Frontal cortex (tissue), 4 donors: ENCODE measurements around the gene ZNF578. TPM values are rescaled to one million over a fixed set of nuclear protein-coding genes. Genes with fewer than 3 reads are reported as not detected.
A peak's percentile ranks its signal among the peaks of the same experiment; 100 is the strongest.
"Not testable (repeated sequence)": the region's sequence is repeated elsewhere in the genome, so short reads cannot be mapped to it uniquely, and the experiment has no call there.

Source experiments
- DNase-seq, 2 donors: peaks; one replicate each; pipeline ENCODE4 v3.0.0; 2012; ENCODE audit warnings: low spot score in 2 of 2
- FAIRE-seq: peaks from 2 replicates; lab custom pipeline; 2012; peaks lifted over from hg19 to GRCh38; lab: Jason Lieb, UNC
- total RNA-seq: library from RNA; depleted of rRNA; stranded (reverse); fragments of >200 nt; gene quantifications from one replicate; pipeline ENCODE4 v1.2.3, GENCODE V29; 2014
- donor health status: control.
- donor health status: control.
- donor health status: control.

ZNF578 gene
- 36.3 TPM for total RNA-seq

GRCh38 chr19:52453324-52454094, at the start of gene ZNF578:
Gene ZNF578 (plus strand): TSS chr19:52453553. CDS start chr19:52501846, 48,293 bp downstream.
- peak; percentile 75 to 80 for DNase-seq
- FAIRE-seq: no peak

GRCh38 chr19:52410276-52410675, 43.1 kb upstream of the ZNF578 start:
- DNase-seq (no peak), FAIRE-seq (no peak)

DNA sequence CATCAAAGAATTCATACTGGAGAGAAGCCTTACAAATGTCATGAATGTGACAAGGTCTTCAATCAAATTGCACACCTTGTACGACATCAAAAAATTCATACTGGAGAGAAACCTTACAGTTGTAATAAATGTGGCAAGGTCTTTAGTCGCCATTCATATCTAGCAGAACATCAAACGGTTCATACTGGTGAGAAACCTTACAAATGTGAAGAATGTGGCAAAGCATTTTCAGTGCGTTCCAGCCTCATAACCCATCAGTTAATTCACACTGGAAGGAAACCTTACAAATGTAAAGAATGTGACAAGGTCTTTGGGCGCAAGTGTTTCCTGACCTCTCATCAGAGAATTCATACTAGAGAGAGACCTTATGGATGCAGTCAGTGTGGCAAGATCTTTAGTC, 37.6 kb upstream of the ZNF578 start:
- FAIRE-seq (no peak), DNase-seq (no peak)

DNA sequence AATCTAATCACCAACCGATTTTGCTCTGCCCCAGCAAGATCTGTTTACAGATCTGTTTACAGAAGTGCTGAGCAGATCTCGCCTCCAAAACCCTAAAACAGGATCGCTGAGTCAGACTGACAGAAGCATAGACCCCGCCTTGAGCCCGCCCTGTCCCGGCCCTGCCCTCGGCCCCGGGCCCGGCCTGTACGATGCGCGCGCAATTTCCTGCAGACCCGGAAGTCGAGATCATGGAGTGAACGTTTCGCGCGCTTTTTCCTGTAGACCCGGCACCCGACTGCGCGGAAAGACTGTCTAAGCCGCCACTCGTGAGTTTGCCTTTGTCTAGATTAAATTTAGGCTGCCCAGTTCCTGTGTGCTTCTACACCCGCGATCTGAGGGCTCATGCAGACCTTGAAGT, 24.4 kb upstream of the ZNF578 start, which contains the start of gene ZNF534:
TSS of gene ZNF534 (plus strand) at position 212 of the 400 bp plus-strand sequence. CDS start 2,327 bp downstream, outside the sequence.
- DNase-seq (no peak), FAIRE-seq (no peak)

DNA sequence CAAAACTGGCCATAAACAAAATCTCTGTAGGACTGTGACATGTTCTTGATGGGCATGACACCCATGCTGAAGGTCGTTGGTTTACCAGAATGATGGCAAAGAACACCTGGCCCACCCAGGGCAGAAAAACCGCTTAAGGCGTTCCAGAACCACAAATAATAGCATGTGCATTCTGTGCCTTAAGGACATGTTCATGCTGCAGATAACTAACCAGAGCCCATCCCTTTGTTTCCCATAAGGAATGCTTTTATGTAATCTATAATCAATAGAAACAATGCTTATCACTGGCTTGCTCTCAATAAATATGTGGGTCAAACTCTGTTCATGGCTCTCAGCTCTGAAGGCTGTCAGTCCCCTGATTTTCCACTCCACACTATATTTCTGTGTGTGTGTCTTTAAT, 11.2 kb upstream of the ZNF578 start:
- FAIRE-seq (no peak), DNase-seq (no peak)

GRCh38 chr19:52444506-52444905, 8.8 kb upstream of the ZNF578 start:
- FAIRE-seq (no peak), DNase-seq (no peak)

- DNase-seq: no peak
- FAIRE-seq: no peak
Observed at GRCh38 chr19:52451241-52451640, 2.1 kb upstream of the ZNF578 start.

GRCh38 chr19:52464798-52465470, 11.6 kb downstream of the ZNF578 start:
- DNase-seq (no peak), FAIRE-seq (no peak)

- DNase-seq (no peak), FAIRE-seq (no peak)
Observed at GRCh38 chr19:52473655-52474350, 20.4 kb downstream of the ZNF578 start.

DNA sequence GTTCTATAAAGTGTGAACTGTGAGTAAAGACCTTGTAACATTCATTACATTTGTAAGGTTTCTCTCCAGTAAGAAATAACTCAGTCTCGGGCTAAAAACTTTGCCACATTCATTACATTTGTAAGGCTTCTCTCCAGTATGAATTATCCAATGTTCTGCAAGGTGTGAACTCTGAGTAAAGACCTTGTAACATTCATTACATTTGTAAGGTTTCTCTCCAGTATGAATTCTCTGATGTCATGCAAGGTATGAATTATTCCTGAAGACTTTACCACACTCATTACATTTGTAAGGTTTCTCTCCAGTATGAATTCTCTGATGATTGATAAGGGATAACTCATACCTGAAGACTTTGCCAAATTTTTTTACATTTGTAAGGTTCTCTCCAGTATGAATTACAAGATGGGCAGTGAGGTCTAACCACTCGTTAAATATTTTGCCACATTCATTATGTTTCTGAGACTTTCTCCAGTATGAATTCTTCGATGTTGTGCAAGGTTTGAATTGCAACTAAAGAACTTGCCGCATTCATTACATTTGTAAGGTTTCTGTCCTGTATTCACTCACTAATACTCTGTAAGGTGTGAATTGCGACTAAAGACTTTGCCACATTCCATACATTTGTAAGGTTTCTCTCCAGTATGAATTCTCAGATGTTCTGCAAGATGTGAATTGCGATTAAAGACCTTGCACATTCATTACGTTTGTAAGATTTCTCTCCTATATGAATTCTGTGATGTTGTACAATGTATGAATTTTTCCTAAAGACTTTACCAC, 21.2 kb downstream of the ZNF578 start:
- FAIRE-seq: no peak
- DNase-seq: no peak

- not testable (repeated sequence) for FAIRE-seq, DNase-seq
Observed at GRCh38 chr19:52484111-52484743, 30.9 kb downstream of the ZNF578 start.

DNA sequence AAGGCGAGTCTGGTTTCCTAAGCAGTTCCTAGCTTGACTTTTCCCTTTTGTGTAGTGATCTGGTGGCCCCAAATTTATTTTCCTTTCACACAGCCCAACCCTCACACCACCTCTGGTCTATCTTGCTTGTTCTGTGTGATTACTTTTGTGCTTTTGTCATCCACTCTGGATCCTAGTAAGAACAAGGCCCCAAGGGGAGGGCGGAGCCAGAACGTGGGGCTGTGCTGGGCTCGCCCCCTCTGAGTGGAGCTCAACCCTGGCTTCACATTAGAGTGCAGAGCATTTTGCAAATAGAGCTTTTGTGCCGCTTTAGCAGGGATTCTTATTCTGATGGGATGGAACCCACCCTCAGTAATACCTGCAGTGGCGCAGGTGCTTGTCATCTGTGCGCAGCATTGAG, 31.7 kb downstream of the ZNF578 start:
- DNase-seq, FAIRE-seq: not testable (repeated sequence)

DNA sequence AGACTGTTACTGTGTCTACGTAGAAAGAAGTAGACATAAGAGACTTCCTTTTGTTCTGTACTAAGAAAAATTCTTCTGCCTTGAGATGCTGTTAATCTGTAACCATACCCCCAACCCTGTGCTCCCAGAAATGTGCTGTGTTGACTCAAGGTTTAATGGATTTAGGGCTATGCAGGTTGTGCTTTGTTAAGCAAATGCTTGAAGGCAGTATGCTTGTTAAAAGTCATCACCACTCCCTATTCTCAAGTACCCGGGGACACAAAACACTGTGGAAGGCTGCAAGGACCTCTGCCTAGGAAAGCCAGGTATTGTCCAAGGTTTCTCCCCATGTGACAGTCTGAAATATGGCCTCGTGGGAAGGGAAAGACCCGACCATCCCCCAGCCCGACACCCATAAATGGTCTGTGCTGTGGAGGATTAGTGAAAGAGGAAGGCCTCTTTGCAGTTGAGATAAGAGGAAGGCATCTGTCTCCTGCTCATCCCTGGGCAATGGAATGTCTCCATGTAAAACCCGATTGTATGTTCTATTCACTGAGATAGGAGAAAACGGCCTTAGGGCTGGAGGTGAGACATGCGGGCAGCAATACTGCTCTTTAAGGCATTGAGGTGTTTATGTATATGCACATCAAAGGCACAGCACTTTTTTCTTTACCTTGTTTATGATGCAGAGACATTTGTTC, 32.3 kb downstream of the ZNF578 start:
- DNase-seq, FAIRE-seq: not testable (repeated sequence)

DNA sequence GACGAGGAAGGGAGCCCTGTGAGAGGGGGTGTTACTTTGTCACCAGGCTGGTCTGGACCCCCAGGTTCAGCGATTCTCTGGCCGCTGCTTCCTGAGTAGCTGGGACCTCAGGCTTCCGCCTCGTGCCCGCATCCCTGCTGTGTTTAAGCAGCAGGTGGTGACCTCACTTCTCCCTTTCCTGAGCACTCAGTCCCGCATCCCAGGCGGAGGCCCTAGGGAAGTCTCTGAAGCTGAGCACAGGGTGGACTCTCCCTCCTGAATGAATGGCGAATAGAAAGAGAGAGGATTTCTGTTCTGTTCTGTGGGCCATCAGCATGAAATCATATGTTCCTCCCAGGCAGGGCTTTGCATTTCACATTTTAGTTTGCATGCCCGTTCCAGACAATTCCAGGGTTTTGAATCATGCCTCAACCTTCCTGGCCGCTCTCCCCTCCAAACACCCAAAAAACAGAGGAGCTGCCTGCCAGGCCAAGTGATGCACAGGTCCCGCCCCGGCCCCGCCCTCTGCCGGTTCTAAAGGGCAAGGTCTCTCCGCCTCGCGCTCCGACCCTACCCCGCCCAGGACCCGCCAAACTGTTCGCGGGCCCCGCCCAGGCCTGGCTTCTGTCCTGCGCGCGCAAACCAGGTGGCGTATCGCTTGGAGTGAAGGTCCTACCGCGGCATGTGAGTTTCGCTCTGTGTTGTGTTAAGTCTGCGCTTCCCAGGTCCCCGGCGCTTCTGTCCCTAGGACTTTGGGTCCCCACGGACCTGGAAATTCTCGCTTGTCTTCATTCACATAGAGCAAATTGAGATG, 39.0 kb downstream of the ZNF578 start:
- DNase-seq: no peak

DNA sequence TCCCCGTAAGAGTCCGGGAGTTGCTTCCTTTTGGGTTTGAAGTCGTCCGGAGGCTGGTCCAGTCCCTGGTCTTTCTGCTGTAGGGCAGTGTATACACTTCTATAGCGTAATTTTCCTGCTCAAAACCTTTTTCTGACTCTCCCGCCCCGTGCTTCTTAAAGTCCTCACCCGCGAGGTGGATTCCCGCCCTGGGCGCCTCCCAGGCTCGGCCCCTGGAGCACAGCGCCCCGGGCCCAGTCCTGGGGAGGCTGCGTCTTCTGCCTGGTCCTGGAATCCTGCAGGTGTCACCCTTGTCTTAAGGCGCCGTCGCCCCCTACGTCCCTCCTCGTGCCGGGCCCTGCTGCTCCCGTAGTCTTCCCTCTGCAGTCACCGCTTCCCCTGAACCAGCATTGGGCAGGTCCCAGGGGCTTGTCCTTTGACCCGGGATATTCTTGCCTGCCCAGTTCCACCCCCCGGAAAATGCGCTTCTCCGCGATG, 39.7 kb downstream of the ZNF578 start:
- no peak for FAIRE-seq
- DNase-seq: no peak

More for the DNA sequence above, 39.0 kb downstream of the ZNF578 start:
- no peak for FAIRE-seq

- FAIRE-seq (no peak), DNase-seq (no peak)
Observed at GRCh38 chr19:52494518-52494917, 41.2 kb downstream of the ZNF578 start.

DNA sequence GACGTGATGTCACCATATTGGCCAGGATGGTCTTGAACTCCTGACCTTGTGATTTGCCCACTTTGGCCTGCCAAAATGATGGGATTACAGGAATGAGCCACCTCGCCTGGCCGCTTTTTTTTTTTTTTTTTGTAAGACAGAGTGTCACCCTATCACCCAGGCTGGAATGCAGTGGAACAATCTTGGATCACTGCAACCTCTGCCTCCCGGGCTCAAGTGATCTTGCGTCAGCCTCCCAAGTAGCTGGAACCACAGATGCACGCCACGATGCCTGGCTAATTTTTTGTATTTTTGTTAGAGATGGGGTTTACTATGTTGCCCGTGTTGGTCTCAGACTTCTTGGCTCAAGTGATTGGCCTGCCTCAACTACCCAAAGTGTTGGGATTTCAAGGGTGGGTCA, 45.2 kb downstream of the ZNF578 start:
- FAIRE-seq (no peak), DNase-seq (no peak)

GRCh38 chr19:52500474-52500873, 47.1 kb downstream of the ZNF578 start:
- DNase-seq, FAIRE-seq: not testable (repeated sequence)
